PC-3 (cell line): ENCODE measurements around the gene ST3GAL3.

Source experiments
- EZH2 ChIP-seq: fragments of 300-600 bp; sonication (generic); IDR thresholded peaks from one replicate; pipeline ENCODE4 v1.6.1; 2017; ENCODE audit warnings: antibody characterized with exemption, mild to moderate bottlenecking, low read length; ENCODE audit not compliant: unreplicated experiment
- TF ChIP-seq, protein P1 (sequence below): fragments of 300-600 bp; sonication (generic); conservative IDR thresholded peaks from 2 replicates; pipeline ENCODE4 v1.5.1; 2017; ENCODE audit warnings: antibody characterized with exemption, low read depth, mild to moderate bottlenecking, low read length

DNA sequence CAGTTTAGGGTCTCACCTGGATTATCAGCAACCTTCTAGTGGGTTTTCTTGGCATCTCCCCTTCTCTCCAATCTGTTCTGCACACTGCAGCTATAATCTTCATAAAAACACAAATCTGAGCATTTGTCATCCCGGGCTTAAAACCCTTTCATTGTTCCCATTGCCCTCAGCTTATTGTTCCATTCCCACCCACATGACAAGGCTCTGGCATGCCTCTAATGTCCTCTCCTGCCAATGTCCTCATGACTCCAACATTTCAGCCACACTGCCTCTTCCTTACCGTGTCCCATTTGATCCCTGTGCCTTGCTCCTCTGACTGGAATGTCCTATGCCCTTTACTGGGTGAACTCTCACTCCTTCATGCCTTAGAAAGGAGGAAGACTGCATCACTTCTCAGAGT, 255.0 kb downstream of the ST3GAL3 start:
- TF ChIP-seq, protein P1, sequence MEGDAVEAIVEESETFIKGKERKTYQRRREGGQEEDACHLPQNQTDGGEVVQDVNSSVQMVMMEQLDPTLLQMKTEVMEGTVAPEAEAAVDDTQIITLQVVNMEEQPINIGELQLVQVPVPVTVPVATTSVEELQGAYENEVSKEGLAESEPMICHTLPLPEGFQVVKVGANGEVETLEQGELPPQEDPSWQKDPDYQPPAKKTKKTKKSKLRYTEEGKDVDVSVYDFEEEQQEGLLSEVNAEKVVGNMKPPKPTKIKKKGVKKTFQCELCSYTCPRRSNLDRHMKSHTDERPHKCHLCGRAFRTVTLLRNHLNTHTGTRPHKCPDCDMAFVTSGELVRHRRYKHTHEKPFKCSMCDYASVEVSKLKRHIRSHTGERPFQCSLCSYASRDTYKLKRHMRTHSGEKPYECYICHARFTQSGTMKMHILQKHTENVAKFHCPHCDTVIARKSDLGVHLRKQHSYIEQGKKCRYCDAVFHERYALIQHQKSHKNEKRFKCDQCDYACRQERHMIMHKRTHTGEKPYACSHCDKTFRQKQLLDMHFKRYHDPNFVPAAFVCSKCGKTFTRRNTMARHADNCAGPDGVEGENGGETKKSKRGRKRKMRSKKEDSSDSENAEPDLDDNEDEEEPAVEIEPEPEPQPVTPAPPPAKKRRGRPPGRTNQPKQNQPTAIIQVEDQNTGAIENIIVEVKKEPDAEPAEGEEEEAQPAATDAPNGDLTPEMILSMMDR: no peak
- TF ChIP-seq EZH2: no peak
